Measurements from ENCODE around the gene MAST2. TPM values are rescaled to one million over a fixed set of nuclear protein-coding genes. Genes with fewer than 3 reads are reported as not detected.

Gene MAST2
- total RNA-seq, 1 donor from 2014 or later = 38.1 TPM

DNA sequence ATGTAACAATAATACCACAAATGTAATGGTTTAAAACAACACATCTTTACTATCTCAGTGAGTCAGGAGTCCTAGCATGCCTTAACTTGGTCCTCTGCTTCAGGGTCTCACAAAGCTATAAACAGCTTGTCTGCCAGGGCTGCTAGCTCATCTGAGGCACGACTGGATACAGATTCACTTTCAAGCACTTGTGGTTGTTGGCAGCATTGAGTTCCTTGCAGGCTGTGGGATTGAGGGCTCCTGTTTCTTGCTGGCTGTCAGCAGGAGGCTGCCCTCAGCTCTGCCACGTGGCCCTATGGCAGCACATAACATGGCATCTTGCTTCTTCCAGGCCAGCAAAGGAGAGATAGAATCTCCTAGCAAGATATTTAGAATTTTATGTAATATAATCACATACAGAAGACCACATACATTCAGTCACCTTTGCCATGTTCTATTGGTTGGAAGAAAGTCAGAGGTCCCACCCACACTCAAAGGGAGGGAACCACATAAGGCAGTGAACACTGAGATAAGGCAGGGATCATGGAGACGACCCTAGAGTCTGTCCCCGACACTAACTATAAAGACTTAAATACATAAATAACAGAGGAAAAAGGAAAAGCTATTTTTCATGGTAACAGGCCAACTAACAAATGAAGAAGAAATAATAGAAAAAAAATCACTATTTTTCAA lies 34.0 kb upstream of the MAST2 start:
- Mint-ChIP-seq H3K36me3 (no peaks in the 10 kb centered on the region), H3K27ac (no peak overlapping the region), H3K4me1 (ENCODE audit: unreplicated experiment) (no peaks in the 10 kb centered on the region), H3K4me3 (no peak overlapping the region), H3K9me3 (no peaks in the 10 kb centered on the region), H3K27me3 (no peaks in the 10 kb centered on the region)
- TF ChIP-seq, protein P1, sequence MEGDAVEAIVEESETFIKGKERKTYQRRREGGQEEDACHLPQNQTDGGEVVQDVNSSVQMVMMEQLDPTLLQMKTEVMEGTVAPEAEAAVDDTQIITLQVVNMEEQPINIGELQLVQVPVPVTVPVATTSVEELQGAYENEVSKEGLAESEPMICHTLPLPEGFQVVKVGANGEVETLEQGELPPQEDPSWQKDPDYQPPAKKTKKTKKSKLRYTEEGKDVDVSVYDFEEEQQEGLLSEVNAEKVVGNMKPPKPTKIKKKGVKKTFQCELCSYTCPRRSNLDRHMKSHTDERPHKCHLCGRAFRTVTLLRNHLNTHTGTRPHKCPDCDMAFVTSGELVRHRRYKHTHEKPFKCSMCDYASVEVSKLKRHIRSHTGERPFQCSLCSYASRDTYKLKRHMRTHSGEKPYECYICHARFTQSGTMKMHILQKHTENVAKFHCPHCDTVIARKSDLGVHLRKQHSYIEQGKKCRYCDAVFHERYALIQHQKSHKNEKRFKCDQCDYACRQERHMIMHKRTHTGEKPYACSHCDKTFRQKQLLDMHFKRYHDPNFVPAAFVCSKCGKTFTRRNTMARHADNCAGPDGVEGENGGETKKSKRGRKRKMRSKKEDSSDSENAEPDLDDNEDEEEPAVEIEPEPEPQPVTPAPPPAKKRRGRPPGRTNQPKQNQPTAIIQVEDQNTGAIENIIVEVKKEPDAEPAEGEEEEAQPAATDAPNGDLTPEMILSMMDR (conservative IDR thresholded peaks at IDR 0.05) = no peak
- no peak for DNase-seq (ENCODE audit: extremely low spot score, unreplicated experiment)

DNA sequence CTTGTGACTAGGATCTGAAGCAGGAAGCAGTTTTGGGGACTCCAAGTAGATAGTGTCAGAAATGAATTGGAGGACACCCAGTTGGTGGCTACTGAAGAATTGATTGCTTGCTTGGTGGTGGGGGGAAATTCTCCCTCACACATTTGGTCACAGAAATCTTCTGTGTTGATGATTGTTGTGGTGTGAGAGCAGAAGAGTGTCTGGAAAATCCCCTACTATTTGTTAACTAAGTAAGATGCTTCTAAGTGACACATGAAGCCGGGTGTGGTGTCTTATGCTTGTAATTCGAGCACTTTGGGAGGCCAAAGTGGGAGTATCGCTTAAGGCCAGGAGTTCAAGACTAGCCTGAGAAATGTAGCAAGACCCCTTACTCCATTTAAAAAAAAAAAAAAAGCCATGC lies 30.4 kb upstream of the MAST2 start:
- H3K36me3 Mint-ChIP-seq = no peaks in the 10 kb centered on the region
- no peak overlapping the region for H3K4me3 Mint-ChIP-seq
- no peaks in the 10 kb centered on the region for H3K27me3 Mint-ChIP-seq
- H3K4me1 Mint-ChIP-seq (ENCODE audit: unreplicated experiment) = no peaks in the 10 kb centered on the region
- no peak for DNase-seq (ENCODE audit: extremely low spot score, unreplicated experiment)
- TF ChIP-seq, protein P1 (conservative IDR thresholded peaks at IDR 0.05) = no peak
- no peaks in the 10 kb centered on the region for H3K9me3 Mint-ChIP-seq
- no peak overlapping the region for H3K27ac Mint-ChIP-seq

DNA sequence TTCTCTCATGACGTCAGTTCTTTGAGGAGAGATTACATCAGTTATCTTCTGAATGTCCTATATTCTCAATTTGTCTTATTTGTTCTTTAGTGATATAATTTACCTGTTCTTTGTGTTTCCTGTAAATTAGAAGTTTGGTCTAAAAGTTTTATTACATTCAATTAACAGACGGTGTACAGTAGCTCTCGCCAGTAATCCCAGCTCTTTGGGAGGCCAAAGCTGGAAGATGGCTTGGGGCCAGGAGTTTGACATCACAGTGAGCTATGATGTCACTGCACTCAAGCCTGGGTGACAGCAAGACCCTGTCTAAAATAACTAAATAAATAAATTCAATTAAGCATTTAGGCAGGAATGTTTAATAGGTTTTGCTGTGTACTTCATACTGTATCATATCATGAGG lies 27.6 kb upstream of the MAST2 start:
- TF ChIP-seq, protein P1 (conservative IDR thresholded peaks at IDR 0.05) = no peak
- Mint-ChIP-seq H3K4me3 (no peak overlapping the region), H3K27me3 (peaks cover 3% of the 10 kb centered on the region), H3K36me3 (no peaks in the 10 kb centered on the region), H3K27ac (no peak overlapping the region), H3K4me1 (ENCODE audit: unreplicated experiment) (no peaks in the 10 kb centered on the region), H3K9me3 (no peaks in the 10 kb centered on the region)
- no peak for DNase-seq (ENCODE audit: extremely low spot score, unreplicated experiment)

DNA sequence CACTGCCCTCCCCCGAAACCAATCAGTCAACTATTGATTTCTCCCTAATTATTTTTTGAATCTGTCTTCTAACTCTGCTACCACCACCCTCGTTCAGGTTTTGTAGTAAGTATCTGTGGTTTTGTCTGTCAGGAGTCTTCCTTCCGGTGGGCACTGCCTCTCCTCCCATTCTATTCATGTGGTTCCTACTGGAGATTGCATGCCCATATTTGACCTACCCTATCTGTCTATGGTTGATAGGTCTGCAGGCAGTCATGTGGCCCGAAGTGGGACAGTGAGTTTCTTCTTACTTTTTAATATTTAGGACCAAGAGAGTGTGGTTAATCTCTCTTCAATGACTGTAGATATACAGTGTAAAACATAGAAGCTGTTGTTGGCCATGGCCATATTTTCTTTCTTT lies 17.8 kb upstream of the MAST2 start:
- Mint-ChIP-seq H3K4me3 (no peak overlapping the region), H3K27ac (no peak overlapping the region)

DNA sequence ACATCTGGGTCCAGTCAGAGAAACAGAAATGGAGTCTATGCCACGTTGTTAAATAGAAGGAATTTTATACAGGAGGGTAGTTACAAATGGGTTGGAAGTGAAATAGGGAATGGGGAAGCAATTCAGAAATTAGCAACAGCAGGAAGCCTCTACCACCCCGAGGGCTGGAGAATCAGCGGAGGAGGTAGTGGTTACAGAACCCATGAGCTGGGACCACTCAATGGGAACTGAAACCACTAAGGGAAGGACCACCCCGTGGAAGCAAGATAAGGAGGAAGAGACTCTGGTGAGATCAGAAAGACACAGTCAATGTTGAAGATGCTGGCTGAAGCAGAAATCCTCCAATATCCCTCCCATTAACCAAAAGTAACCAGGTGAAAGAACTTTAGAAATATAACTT lies 15.5 kb upstream of the MAST2 start:
- Mint-ChIP-seq H3K36me3 (no peaks in the 10 kb centered on the region), H3K27ac (no peak overlapping the region), H3K4me3 (no peak overlapping the region), H3K27me3 (peaks cover 6% of the 10 kb centered on the region), H3K9me3 (no peaks in the 10 kb centered on the region), H3K4me1 (ENCODE audit: unreplicated experiment) (no peaks in the 10 kb centered on the region)
- TF ChIP-seq, protein P1 (conservative IDR thresholded peaks at IDR 0.05) = no peak
- DNase-seq (ENCODE audit: extremely low spot score, unreplicated experiment) = no peak

More for the DNA sequence above, 17.8 kb upstream of the MAST2 start:
- DNase-seq (ENCODE audit: extremely low spot score, unreplicated experiment) = no peak
- no peaks in the 10 kb centered on the region for H3K9me3 Mint-ChIP-seq
- no peaks in the 10 kb centered on the region for H3K36me3 Mint-ChIP-seq
- H3K4me1 Mint-ChIP-seq (ENCODE audit: unreplicated experiment) = no peaks in the 10 kb centered on the region
- H3K27me3 Mint-ChIP-seq = peaks cover 15% of the 10 kb centered on the region
- TF ChIP-seq, protein P1 (conservative IDR thresholded peaks at IDR 0.05) = no peak
